Peyer's patch (tissue), 4 donors: ENCODE data around the gene ABCC12.

Experiments used
- POLR2A ChIP-seq, 2 donors: fragments of 450-650 bp; IDR thresholded peaks; one replicate each; pipeline ENCODE4 v1.5.1; 2017; ENCODE audit warnings: antibody characterized with exemption in 2 of 2, mild to moderate bottlenecking in 2 of 2, moderate library complexity in 2 of 2
- TF ChIP-seq, protein P1 (sequence below), 6 experiments: fragments of 450-650 bp in 4 of 6; fragments of 200-600 bp in 2 of 6; sonication (generic) in 1 of 6; IDR thresholded peaks; one replicate each; pipeline ENCODE4 v1.5.1; 2017 to 2019; ENCODE audit warnings: antibody characterized with exemption in 6 of 6, mild to moderate bottlenecking in 3 of 6, moderate library complexity in 1 of 6

DNA sequence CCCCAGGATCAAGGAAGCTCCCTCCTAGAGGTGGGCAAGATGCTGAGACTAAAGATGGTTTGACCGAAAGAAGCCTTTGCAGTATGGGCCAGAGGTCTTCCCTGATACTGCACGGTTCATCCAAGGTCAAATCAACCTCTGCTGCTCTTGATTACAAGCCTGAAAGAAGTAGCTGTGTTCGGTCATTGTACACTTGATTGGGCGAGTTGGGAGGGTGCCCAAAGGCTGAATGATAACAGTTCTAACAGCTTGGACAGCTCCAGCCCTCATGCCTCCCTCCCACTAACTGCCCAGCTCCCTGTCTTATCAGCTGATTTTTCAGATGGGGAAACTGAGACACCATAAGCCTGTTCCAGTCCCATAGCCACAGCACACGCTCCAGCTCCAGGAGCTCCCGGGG, 42.8 kb downstream of the ABCC12 start:
- no peak for TF ChIP-seq POLR2A (IDR thresholded peaks at IDR 0.05)
- TF ChIP-seq, protein P1, sequence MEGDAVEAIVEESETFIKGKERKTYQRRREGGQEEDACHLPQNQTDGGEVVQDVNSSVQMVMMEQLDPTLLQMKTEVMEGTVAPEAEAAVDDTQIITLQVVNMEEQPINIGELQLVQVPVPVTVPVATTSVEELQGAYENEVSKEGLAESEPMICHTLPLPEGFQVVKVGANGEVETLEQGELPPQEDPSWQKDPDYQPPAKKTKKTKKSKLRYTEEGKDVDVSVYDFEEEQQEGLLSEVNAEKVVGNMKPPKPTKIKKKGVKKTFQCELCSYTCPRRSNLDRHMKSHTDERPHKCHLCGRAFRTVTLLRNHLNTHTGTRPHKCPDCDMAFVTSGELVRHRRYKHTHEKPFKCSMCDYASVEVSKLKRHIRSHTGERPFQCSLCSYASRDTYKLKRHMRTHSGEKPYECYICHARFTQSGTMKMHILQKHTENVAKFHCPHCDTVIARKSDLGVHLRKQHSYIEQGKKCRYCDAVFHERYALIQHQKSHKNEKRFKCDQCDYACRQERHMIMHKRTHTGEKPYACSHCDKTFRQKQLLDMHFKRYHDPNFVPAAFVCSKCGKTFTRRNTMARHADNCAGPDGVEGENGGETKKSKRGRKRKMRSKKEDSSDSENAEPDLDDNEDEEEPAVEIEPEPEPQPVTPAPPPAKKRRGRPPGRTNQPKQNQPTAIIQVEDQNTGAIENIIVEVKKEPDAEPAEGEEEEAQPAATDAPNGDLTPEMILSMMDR (IDR thresholded peaks at IDR 0.05) = no peak
